Measurements from ENCODE around the gene ALDH1B1.
A peak's percentile ranks its signal among the peaks of the same experiment; 100 is the strongest.

ALDH1B1 gene

DNA sequence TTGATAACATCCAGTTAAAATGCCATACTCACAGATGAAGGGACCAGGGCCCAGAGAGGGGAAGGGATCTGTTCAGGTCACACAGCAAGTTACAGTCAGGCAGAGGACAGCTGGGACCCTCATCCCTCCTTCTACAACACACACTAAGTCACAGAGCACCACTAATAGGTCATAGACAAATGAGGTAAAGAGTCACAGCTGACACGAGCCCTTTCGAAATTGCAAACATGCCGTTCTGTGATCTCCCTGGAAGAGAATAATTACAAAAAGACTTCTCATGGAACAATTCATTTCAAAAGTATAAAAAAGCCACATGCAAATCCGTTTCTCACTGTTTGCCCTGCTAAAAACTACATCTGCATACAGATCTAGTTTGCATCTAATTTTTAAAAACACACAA lies 16.2 kb downstream of the ALDH1B1 start:
- TF ChIP-seq, protein P1, sequence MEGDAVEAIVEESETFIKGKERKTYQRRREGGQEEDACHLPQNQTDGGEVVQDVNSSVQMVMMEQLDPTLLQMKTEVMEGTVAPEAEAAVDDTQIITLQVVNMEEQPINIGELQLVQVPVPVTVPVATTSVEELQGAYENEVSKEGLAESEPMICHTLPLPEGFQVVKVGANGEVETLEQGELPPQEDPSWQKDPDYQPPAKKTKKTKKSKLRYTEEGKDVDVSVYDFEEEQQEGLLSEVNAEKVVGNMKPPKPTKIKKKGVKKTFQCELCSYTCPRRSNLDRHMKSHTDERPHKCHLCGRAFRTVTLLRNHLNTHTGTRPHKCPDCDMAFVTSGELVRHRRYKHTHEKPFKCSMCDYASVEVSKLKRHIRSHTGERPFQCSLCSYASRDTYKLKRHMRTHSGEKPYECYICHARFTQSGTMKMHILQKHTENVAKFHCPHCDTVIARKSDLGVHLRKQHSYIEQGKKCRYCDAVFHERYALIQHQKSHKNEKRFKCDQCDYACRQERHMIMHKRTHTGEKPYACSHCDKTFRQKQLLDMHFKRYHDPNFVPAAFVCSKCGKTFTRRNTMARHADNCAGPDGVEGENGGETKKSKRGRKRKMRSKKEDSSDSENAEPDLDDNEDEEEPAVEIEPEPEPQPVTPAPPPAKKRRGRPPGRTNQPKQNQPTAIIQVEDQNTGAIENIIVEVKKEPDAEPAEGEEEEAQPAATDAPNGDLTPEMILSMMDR (IDR thresholded peaks at IDR 0.05; ENCODE audit: low read depth, low read length), result no peak
- DNase-seq (ENCODE audit: extremely low read depth, low read depth), result no peak

DNA sequence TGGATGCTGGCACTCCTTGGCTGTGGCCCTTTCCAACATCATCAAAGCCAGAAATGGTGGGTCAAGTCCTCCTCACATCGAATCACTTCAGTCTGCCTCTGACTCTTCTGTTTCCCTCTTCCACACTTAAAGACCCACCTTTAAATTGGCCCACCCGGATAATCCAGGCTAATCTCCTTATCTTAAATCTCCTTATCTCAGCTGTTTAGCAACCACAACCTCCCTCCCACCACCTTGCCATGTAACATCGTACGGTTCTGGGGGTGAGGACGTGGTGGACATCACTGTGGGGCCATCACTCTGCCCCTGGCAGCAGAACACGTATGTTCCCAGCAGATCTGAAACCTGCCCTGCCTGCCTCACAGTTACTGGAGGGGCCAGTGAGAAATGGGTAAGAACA lies 20.2 kb downstream of the ALDH1B1 start:
- no peak for DNase-seq (ENCODE audit: extremely low read depth, low read depth)
- TF ChIP-seq, protein P1 (IDR thresholded peaks at IDR 0.05; ENCODE audit: low read depth, low read length), result no peak

DNA sequence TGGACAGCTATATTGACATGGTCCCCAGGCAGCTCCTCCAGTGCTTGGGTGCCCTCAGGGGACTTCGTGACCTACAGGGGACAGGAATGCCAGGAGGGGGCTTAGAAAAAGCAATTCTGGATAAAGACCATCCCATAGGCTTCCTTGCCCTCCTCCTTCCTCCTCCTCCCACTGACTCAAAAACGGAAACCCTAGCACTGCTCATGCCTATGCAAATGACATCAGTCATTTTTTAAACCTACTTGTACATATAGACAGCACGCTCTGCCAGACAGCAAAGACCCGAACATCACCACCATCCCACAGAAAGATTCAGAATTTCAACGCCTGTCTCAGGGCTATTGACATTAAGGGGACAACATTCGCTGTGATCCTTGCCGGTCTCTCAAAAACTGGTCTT lies 20.8 kb downstream of the ALDH1B1 start:
- TF ChIP-seq, protein P1 (IDR thresholded peaks at IDR 0.05; ENCODE audit: low read depth, low read length), result no peak
- DNase-seq (ENCODE audit: extremely low read depth, low read depth), result no peak

DNA sequence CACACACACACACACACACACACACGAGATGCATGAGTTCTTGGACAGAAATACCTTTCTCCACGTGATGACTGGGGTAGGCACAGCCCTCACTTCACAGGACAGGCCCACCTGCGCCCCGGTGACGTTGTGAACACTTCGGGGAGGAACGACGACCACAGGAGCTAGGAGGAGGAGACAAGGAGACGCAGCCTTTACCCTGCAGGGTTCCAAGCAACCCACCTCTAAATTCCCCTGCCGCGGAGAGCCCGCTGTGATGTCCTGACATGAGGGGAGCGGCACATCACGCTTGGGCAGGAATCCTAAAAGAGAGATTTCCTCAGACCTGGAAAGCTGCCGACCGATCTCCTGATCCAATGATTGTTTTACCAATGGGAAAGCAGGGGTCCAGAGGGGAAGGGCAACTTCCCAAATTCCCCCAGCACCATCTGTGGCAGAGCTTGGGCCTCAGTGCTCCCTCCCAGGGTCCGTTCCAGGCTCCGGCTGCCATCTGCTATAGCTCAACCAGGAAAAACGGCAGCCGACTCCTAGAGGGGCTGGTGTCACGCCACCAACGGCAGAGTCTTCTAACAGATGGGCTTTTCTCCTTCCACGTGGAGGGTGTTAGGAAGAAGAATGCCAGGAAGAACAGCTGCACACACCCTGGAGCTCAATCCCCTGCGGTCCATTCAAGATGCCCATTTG lies 21.7 kb downstream of the ALDH1B1 start:
- no peak for DNase-seq (ENCODE audit: extremely low read depth, low read depth)
- TF ChIP-seq, protein P1 (IDR thresholded peaks at IDR 0.05; ENCODE audit: low read depth, low read length), result no peak

DNA sequence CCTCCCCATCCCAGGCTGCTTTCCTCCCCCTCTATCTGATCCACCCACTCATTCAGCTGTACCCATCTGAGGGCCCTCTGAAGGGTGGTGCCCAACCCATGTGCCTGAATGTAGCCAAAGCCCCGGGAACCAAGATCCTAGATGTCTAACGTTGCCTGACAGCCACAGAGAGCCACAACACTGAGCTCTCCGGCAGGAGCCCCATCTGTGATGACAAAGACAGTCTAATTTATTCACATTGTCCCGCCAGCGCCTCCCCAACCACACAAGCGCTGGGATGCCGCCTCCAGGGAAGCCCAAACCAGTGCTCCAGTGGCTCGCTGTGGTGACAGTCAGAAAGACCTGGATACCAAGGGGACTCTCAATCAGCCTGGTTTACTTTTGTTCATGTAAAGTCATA lies 23.4 kb downstream of the ALDH1B1 start:
- no peak for DNase-seq (ENCODE audit: extremely low read depth, low read depth)

DNA sequence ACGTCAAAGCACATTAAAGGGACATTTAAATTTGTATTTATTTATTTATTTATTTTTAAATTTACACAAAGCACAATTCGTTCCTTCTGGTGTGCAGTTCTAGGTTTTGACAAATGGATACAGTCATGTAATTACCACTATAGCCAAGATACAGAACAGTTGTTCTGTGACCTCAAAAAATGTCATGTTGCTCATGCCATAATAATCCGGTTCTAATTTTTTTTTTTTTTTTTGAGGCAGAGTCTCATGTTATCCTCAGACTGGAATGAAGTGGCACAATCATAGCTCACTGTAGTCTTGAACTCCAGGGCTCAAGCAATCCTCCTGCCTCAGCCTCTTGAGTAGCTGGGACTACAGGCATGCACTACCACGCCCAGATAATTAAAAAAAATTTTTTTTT lies 24.0 kb downstream of the ALDH1B1 start:
- no peak for DNase-seq (ENCODE audit: extremely low read depth, low read depth)
- TF ChIP-seq, protein P1 (IDR thresholded peaks at IDR 0.05; ENCODE audit: low read depth, low read length), result no peak

More for the DNA sequence above, 23.4 kb downstream of the ALDH1B1 start:
- TF ChIP-seq, protein P1 (IDR thresholded peaks at IDR 0.05; ENCODE audit: low read depth, low read length), result no peak

DNA sequence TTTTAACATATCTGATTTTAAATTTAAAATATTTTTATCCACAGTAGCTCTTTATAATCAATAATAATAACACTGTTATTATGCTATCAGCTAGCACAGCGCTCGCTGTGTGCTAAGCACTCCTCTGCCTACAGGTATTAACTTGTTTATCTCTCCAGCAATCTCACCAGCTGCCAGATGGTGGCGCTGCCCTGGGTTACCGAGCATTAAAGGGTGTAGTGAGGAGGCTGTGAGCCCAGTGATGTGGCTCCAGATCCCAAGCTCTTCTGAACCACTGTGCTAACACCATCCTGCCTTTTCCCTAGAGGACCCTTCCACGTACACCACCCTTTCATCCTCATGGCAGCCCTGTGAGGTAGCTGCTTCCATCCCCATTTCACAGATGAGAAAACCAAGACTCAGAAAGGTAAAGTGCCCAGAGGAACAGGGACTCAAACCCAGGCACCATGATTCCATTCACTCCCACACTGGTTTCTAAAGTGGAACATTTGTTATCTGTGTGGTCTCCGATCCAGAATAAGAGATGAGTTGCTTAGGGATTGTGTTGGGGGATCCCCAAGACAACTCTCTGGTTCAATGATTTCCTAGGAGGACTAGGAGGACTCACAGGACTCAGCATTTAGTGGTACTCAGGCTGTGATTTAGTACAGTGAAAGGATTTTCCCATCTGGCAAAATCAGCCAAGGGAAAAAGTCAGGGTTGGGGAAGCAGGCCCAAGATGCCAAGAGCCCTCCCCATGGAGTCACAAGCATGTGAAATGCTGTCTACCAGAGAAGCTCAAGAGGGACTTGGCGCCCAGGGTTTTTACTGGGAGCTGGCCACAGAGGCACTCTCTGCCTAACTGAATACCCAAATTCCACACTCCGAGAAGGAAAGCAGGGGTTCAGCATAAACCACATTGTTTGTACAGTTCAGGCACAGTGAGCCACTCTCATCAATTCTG lies 24.8 kb downstream of the ALDH1B1 start:
- TF ChIP-seq, protein P1 (IDR thresholded peaks at IDR 0.05; ENCODE audit: low read depth, low read length), result peak; percentile 38
- DNase-seq (ENCODE audit: extremely low read depth, low read depth), result no peak
